GM12872 (cell line): Measurements from ENCODE around the gene SLC17A9.

ENCODE experiments used
- CTCF ChIP-seq: IDR thresholded peaks from 3 replicates; pipeline ENCODE4 v1.5.1; 2011; ENCODE audit warnings: low read depth, mild to moderate bottlenecking, low read length, moderate library complexity; ENCODE audit not compliant: insufficient read depth

The SLC17A9 gene

GRCh38 chr20:62998449-62998848 lies 45.9 kb downstream of the SLC17A9 start:
- TF ChIP-seq CTCF = no peak

- TF ChIP-seq CTCF = no peak
Measured at GRCh38 chr20:62999580-62999979, 47.1 kb downstream of the SLC17A9 start.

GRCh38 chr20:63000036-63000435 lies 47.5 kb downstream of the SLC17A9 start:
- no peak for TF ChIP-seq CTCF

- TF ChIP-seq CTCF = no peak
Measured at GRCh38 chr20:63000958-63001357, 48.4 kb downstream of the SLC17A9 start.

- TF ChIP-seq CTCF = no peak
Measured at GRCh38 chr20:63002511-63002910, 50.0 kb downstream of the SLC17A9 start.

GRCh38 chr20:63003546-63003945 lies 51.0 kb downstream of the SLC17A9 start:
- no peak for TF ChIP-seq CTCF

GRCh38 chr20:63004607-63005364 lies 52.3 kb downstream of the SLC17A9 start:
- no peak for TF ChIP-seq CTCF

- TF ChIP-seq CTCF = no peak
Measured at GRCh38 chr20:63005365-63005861, 52.9 kb downstream of the SLC17A9 start.
